TTC549 (cell line): ENCODE data around the gene PRRX2.
"Not testable (repeated sequence)": the region's sequence is repeated elsewhere in the genome, so short reads cannot be mapped to it uniquely, and the experiment has no call there.

Experiments used
- FAIRE-seq: peaks from 2 replicates; lab custom pipeline; 2012; peaks lifted over from hg19 to GRCh38; lab: Jason Lieb, UNC

PRRX2 gene

DNA sequence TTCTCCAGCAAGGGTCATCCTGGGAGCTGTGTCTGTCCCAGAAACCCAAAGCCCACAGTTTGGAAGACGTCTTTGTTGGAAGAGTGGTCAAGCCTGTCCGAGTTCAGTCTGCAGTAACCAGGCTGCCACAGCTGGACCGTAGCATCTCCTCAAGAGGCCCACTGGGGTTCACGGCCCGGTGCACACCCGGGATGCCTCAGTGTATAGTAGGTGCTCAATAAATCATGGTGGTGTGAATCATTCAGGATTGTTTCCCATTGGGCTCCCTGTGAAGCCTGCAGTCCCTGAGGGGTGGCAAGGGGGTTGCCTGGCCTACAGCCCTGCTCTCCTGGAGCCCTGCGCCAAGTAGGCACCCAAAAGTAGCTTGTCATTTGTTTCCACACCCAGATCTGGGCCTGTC, 10.3 kb upstream of the PRRX2 start:
- no peak for FAIRE-seq

DNA sequence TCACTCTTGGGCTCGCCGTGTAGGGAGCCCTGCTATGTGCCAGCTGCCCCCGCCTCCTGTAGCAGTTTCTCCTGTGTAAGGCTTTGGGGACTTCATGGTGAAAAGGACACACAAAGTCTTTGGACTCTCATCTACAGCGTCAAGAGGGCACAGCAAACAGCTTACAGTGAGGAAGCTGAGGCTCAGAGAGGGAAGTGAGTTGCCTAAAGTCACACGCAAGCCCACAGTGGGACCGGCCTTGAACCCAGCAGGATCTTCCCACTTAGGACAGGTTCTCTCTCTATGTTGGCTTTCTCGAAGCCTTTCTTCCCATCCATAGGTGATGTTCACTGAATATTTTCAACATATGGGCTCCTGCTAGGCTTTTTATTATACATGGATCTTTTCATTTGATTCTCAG, 9.8 kb upstream of the PRRX2 start:
- FAIRE-seq = no peak

- FAIRE-seq = no peak
Observed at GRCh38 chr9:129656795-129657390, 8.6 kb upstream of the PRRX2 start.

DNA sequence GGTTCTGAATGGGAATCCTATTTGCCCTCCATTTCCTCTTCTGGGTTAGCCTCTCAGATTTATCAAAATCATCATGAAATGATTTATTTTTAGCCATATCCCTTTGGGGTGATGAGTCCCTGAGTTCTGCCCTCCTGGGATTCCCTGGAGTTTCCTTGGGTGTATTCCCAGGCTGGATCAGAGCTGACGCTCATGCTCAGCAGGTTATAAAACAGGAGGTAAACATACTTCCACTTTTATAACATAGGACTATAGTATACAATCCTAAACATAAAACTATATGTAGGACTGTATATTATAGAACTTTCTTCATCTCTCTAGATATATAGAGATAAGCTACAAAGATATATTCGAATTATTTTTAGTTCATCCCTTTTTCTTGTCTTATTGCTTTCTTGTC, 4.4 kb upstream of the PRRX2 start:
- no peak for FAIRE-seq

GRCh38 chr9:129662239-129662638, 3.2 kb upstream of the PRRX2 start:
- FAIRE-seq = not testable (repeated sequence)

DNA sequence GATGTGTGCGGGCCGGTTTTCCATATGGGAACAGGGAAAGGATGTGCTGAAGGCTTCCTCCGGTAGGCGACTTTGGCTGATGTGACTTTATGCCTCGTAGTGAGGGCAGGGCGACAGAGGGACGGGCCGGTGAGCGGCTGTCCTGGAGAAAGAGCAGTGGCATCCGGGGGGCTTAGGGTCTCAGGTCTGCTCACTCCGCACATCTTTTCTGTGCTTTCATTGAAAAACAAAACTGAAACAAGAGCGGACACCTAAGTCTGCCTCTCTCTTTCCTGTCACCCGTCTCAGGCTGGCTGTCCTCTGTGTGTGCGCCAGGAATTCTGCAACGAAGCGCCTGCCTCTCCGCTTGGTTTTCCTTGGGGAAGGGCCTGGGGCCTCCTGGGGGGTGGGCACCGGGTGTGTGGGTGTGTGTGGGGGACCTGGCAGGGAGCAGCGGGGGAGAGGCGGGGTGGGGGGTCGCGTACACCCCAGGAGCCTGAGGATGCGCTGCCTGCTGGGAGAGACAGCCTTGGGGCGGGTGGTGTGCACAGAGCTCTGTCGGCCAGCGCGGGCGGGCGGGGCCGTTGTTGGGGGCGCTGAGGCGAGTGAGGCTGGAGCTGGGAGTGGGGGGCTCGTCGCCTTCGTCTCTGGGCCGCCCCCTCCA, 580 bp upstream of the PRRX2 start:
- FAIRE-seq = no peak

GRCh38 chr9:129665814-129666520, 520 bp downstream of the PRRX2 start:
- no peak for FAIRE-seq

DNA sequence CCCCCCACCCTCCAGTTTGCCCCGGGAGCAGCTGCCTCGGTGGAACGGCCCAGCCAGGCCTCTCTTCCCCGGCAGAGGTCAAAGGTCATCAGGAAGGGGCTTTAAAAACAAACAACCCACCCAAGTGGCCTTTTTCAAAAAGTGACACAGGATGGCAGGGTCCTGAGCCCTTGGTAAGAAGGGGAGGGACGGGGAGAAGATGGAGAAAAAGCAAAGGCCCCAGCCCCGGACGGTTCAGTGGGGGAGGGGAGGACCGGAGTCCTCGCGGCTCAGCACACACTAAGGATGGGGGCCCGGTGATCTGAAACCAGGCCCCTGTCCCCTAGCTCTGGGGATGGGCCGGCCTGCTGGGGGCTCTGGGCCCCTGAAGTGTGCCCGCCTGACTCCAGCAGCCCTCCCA, 1.1 kb downstream of the PRRX2 start:
- no peak for FAIRE-seq

- no peak for FAIRE-seq
Observed at GRCh38 chr9:129667378-129667777, 1.9 kb downstream of the PRRX2 start.

DNA sequence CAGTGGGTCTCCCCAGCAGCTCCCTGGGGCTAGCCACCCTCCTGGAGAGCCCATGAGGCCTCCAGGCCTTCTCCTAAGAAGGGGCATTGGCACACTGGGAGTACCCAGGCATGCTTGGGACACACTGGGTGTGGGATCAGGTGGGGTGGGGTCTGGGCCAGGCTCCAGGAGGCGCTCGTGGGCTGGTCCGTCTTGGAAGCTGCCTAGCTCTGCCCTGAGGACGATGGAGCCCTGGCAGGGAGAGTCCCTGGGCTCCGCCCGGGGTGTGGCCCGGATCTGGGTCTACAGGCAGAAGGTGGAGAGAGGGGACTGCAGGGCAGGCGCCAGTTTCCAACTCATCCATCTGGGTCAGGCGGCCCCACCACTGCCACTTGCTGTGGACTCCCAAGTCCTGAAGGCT, 2.4 kb downstream of the PRRX2 start:
- no peak for FAIRE-seq

GRCh38 chr9:129669141-129669718, 3.8 kb downstream of the PRRX2 start:
- FAIRE-seq = no peak

GRCh38 chr9:129669946-129670345, 4.5 kb downstream of the PRRX2 start:
- FAIRE-seq = no peak

DNA sequence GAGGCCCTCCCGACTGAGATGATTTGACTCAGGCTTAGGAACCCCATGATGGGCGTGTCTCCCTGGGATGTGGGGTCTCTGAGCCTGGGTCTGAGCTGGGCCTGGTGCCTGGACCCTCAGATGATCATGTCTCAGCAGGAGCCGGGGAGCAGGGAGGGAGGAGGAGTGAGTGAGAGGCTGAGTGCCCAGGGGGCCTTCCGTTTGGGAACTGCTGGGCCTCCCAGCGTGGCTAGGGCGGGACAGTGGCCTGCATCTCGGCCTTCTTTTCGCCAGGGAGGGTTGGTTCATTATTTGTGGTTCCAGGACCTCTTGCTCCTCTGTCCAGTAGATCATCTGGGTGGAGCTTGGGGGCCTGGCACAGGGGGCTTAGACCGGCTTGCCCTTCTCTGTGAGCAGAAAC, 5.6 kb downstream of the PRRX2 start:
- no peak for FAIRE-seq

GRCh38 chr9:129671519-129671918, 6.1 kb downstream of the PRRX2 start:
- FAIRE-seq = no peak

GRCh38 chr9:129672702-129673101, 7.3 kb downstream of the PRRX2 start:
- no peak for FAIRE-seq

- FAIRE-seq = no peak
Observed at GRCh38 chr9:129673602-129674001, 8.2 kb downstream of the PRRX2 start.

GRCh38 chr9:129674229-129674628, 8.8 kb downstream of the PRRX2 start:
- FAIRE-seq = no peak

DNA sequence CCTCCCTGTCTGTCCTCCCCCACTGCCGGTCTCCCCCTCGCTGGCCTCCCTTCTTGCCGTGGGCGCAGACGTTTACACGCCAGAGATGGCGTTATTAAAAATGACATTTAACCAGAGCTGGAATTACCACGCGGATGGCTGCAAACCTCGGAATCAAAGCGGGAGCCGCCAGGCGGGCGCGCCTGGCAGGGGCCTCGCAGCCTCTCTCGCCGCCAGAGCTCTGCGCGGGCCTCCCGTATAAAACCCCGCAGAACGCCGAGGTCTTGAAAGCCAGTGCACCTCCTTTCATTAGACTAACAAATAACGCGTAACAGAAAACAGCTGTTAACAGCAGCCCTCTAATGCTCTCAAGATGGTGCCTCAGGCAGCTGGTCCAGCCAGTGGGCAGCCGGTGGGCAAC, 10.2 kb downstream of the PRRX2 start:
- FAIRE-seq = no peak

DNA sequence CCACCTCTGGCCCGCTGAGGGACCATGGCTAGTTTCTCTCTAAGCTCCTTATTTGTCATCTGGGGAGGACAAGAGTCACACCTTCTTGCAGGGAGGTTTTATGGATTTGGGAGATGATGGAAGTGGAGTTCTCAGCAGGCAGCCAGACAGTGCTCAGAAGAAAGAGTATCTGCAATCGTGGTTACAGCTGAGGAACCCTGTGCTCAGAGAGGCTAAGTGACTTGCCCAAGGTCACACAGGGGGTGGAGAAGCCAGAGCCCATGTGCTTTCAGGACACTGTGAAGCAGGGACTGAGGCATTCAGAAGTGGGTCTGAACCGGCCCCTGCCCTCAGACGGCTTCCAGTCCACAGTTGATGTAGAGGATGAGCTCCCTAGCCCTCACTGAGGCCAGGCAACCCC, 10.8 kb downstream of the PRRX2 start:
- FAIRE-seq = no peak

DNA sequence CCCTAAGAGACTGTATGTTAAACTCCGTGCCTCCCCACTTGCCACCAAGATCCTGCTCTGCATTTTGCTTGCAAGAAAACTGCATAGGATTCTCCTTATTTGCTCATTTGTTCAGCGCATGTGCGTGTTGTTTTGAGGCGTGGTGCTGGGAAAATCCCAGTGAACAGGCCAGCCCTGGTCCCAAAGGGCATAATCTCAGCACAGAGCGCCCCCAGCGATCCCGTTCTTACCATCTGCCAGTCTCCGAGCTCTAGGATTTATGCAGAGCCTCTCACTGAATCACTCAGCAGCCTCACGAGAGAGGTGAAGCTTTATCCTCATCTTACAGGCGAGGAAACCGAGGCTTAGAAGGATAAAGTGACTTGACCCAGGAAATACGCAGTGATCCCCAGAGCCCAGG, 11.5 kb downstream of the PRRX2 start:
- FAIRE-seq = no peak

- no peak for FAIRE-seq
Observed at GRCh38 chr9:129677456-129677855, 12.0 kb downstream of the PRRX2 start.

DNA sequence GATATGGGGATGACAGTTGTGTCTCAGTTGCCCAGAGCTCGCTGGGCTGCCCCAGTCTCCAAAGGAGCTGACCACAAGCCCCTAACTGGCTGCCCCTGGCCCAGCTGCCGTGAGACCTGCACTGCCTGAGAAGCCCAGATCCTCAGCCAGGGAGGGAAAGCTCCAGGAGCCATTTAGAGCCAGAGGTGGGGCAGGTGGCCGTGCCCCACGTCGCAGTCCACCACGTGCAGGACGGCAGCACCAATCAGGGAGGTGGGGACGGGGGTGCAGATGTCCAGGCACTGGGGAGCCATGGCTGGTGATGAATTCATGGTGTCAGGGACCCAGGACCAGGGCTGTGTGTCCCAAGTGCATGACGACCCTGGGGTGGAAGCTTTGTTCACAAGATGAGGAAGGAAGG, 13.4 kb downstream of the PRRX2 start:
- no peak for FAIRE-seq

DNA sequence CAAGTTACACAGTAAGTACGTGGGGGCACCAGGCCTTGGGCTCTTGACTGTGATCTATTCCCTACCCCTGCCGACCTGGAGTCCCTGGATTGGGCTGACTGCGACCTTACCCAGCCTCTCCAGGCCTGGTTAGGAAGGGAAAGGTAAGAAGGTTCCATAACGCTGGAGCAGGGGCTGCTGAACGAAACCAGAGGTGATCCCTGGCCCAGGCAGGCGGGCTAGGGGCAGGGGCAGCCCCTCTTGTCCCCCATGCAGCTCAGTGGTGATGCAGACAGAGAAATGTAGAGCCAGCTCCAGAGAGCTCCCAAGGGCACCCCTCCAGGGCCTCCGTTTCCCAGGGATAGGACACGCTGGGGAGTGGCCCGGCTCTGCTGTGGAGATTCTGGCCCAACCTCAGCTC, 14.1 kb downstream of the PRRX2 start:
- no peak for FAIRE-seq

DNA sequence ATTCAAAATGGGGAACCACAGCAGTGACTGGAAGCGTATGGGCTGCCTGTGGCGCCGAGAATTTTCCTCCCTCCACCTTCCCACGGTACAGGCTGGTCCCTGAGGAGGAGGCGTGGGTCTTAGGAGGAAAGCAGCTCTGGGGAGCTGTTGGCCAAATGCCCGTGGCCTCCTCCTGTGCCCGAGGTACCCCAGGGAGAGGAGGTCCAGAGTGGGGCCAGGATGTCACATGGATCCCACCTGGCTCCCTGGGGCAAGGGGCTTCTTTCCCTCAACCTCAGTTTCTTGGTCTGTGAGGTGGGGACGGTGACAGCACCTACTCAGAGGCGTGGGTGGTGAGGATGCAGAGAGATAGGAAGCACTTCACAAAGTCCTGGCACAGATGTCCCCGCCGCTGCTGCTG, 16.5 kb downstream of the PRRX2 start:
- FAIRE-seq = no peak
